GM18526 (cell line): ENCODE results near the gene APRT.
A peak's percentile ranks its signal among the peaks of the same experiment; 100 is the strongest.

Source experiments
- POLR2A ChIP-seq: IDR thresholded peaks from 3 replicates; pipeline ENCODE4 v1.6.1; 2011; ENCODE audit not compliant: insufficient read length; ENCODE audit errors: extremely low read depth

The APRT gene

GRCh38 chr16:88807626-88808453 is 3.9 kb downstream of the APRT start:
- peak; percentile 12 for TF ChIP-seq POLR2A

- TF ChIP-seq POLR2A = no peak
Measured at GRCh38 chr16:88807142-88807625, 4.5 kb downstream of the APRT start.

GRCh38 chr16:88806491-88807111 is 5.1 kb downstream of the APRT start:
- TF ChIP-seq POLR2A = no peak

- no peak for TF ChIP-seq POLR2A
Measured at GRCh38 chr16:88805887-88806393, 5.8 kb downstream of the APRT start.

- no peak for TF ChIP-seq POLR2A
Measured at GRCh38 chr16:88805340-88805715, 6.4 kb downstream of the APRT start.

GRCh38 chr16:88804552-88805339 is 7.0 kb downstream of the APRT start:
- TF ChIP-seq POLR2A = no peak

- no peak for TF ChIP-seq POLR2A
Measured at GRCh38 chr16:88804173-88804551, 7.6 kb downstream of the APRT start.

- peak; percentile 54 for TF ChIP-seq POLR2A
Measured at GRCh38 chr16:88803264-88803987, 8.3 kb downstream of the APRT start, which contains the start of gene CDT1. Gene CDT1 (plus strand): TSS chr16:88803789. CDS start chr16:88803832, 43 bp downstream.

GRCh38 chr16:88800277-88800592 is 11.5 kb downstream of the APRT start:
- TF ChIP-seq POLR2A = no peak

- no peak for TF ChIP-seq POLR2A
Measured at GRCh38 chr16:88799569-88800276, 12.0 kb downstream of the APRT start.

- TF ChIP-seq POLR2A = no peak
Measured at GRCh38 chr16:88798772-88799455, 12.8 kb downstream of the APRT start.

GRCh38 chr16:88798073-88798472 is 13.7 kb downstream of the APRT start:
- TF ChIP-seq POLR2A = no peak

GRCh38 chr16:88796278-88796677 is 15.4 kb downstream of the APRT start:
- no peak for TF ChIP-seq POLR2A
